Cerebellar cortex (tissue), 1 donor: ENCODE results near the gene SLC38A10.
A peak's percentile ranks its signal among the peaks of the same experiment; 100 is the strongest.
"Not testable (repeated sequence)": the region's sequence is repeated elsewhere in the genome, so short reads cannot be mapped to it uniquely, and the experiment has no call there.

Experiments
- DNase-seq: peaks from one replicate; pipeline ENCODE4 v3.0.0-alpha.2; 2015; ENCODE audit warnings: low spot score

Gene SLC38A10

DNA sequence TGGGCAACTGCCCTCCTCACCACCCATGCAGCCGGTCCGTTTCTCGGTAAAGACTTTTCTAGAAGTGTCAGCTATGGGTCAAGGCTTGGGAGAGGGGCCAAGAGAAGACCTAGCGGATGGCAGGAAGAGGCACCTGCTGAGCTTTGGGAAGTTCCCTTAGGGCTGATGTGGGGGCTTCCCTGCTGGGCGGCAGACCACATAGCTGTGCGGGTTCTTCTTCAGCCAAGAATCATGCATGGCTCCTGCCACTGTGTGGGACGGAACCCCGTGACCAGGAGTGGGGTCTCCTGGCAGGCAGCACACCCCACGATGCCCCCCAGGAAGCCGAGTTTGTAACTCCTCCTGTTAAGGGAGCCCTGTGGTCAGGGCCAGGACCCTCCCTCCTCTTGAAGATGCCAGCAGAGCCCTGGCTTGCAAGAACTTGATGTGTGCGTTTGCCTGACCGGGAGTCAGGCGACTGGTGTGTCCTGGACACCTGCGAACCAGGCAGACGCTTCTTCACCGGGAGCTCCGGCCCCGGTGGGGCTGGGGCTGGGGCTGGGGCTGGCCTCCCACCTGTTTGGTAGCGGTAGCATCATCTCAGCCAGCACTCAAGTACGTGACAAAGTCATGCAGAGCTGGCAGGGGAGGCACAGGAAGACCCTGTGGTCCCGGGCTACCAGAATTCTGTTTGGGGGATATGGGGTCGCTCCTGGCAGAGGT is 17.7 kb upstream of the SLC38A10 start:
- DNase-seq: no peak

DNA sequence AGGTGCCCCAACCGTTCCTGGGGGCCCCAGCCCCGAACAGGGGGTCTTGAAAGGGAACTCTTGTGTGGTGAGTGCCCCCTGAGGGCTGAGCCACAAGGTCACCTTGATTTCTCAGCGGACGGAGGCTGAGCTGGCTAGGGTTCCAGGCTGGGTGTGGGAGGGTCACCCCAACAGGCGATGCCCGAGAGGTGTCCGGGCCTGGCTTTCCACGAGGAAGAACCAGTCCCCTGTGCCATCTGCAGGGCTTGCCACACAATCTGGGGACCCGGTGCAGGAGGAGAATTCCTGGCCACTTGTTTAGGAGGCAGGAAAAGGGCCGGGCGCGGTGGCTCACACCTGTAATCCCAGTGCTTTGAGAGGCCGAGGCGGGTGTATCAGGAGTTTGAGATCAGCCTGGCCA is 16.8 kb upstream of the SLC38A10 start:
- DNase-seq: no peak

DNA sequence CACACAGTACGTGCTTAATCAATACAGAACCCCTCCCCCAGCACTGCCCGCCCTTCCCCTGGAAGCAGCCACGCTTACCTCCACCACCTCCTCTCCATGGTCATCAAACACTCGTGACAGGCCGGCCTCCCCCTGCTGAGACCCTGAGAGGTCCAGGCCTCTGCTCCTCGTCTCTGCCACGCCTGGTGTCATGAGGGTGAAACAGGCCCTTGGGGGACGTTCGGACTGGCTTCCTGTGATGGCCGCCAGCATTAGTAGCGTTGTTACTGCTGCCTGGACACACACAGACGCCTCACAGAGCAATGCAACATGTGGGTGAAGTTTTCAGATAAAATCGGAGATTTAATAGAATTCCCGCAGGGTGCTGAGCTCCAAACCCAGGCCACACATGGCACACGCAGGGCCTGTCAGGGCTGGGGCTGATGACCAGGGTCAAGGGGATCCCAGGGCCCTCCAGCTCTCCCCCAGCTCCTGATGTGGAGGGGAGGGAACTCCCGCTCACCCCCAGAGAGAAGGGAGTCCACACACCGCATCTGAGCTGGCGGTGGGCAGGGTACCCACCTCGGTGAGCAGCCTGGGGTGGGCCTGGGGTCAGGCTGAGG is 15.9 kb upstream of the SLC38A10 start:
- DNase-seq: no peak

DNA sequence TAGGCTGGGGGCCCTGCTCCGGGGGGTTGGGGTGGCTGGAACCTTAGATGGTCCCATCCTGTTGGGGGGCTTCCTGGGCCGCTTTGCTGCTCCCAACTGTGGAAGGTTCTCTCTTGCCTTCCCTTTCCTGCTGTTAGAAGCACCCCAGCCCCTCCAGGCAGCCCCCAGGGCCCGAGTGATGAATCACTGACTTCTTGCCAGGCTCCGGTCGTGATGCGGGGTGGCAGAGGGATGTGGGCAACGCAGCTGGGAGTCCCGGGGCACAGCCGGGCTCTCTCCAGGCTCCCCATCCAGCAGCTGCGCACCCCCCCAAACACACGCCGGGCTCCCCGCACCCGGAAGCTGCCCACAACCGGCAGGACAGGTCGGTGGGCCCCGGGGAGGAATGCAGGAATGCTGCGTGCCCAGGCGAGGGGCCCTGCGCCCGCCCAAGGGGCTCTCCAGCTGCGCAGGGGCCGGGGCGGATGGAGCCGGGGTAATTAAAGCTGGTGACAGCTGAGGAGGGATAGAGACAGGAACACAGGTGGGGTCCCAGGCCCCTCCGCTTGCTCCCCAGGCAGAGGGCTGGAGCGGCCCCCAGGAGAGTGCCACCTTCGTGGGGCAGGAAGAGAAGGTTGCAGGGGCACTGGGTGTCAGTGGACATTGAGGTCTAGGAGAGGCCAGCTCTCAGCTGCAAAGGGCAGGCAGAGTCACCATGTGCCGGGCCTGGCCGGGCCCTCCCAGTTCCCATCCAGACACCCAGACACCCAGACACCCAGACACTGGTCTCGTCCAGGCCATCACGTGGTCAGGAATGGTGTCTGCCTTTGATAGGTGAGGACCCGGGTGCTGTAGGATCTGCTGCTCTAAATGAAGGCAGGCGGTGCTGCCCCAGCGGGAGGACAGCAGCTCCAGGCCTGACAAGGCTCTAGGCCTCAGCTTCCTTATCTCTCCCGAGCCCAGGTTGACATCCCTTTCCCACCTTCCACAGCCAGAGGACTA is 15.0 kb upstream of the SLC38A10 start:
- no peak for DNase-seq

DNA sequence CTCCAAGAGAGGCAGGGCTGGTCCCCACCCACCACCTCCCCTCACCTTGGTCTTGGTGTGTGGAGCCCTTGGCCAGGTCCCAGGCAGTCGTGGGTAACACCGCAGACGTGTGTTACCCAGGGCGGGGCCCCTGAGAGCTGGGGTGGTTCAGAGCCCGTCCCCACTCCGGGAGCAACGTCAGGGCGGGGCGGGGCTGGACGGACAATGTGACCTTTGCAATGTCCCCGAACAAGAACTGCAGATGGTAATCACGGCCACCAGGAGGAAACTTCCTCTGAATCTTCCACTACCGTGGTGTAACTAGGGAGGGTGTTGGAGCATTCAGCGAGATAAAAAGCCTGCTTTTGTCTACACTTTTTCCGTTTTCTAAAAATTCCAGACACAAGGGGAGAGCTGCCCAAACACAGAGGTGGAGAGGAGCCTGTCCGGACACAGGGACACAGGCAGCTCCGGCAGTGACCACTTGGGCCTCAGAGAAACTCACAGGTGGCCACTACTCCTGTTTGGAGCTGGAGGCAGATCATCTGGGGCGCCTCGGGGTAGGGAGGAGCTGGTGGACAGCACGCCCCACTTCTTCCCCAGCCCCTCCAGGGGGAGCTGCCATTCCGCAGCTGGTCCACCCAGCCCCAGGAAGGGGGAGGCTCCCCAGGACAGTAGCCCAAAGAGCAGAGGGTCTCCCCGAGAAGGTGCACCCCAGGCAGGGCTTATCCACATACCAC is 14.2 kb upstream of the SLC38A10 start:
- peak; percentile 67 for DNase-seq

DNA sequence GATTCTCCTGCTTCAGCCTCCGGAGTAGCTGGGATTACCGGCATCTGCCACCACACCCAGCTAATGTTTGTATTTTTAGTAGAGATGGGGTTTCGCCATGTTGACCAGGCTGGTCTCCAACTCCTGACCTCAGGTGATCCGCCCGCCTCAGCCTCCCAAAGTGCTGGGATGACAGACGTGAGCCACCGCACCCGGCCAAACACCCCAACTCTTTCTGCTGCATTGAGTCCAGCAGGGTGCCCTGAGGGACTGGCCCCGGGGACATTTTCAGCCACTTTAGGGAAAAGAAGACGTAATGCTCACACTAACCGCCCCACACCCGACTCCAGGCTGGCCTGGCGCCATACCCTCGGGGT is 13.7 kb upstream of the SLC38A10 start:
- not testable (repeated sequence) for DNase-seq

DNA sequence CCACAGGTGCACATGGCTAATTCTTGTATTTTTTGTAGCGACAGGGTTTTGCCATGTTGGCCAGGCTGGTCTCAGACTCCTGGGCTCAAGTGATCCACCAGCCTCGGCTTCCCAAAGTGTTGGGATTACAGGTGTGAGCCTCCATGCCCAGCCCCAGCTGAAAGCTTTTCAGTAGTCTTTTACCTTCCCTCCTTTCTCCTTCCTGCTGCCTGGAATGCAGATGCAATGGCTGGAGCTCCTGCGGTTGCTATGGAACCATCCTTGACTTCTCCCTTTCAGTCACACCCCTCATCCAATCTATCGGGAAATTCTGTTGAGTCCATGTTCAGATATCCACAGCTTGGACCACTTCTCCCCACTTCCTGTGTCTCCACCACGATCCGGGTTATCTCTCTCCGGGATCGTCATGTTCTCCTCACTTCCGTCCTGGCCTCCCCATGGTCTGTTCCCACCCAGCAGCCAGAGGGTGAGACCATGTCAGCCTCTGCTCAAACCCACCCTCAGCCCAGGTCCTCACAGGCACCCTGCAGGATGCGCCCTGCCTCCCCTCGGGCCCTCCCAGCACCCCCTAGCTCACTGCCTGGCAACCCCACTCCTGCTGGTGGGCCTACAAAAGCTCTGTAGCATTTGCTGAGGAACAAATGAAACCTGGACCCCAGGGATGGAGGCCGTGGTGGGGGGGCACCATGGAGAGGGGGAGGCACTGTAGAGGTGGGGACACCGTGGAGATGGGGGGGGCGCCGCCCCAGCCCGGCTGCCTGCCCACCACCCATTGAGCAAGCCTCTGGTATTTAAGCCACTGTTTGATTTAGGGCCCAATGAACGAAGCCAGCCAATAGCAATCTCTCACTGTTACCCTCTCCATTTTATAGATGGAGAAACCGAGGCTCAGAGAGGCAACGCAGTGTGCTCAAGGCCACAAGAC is 12.8 kb upstream of the SLC38A10 start:
- no peak for DNase-seq

DNA sequence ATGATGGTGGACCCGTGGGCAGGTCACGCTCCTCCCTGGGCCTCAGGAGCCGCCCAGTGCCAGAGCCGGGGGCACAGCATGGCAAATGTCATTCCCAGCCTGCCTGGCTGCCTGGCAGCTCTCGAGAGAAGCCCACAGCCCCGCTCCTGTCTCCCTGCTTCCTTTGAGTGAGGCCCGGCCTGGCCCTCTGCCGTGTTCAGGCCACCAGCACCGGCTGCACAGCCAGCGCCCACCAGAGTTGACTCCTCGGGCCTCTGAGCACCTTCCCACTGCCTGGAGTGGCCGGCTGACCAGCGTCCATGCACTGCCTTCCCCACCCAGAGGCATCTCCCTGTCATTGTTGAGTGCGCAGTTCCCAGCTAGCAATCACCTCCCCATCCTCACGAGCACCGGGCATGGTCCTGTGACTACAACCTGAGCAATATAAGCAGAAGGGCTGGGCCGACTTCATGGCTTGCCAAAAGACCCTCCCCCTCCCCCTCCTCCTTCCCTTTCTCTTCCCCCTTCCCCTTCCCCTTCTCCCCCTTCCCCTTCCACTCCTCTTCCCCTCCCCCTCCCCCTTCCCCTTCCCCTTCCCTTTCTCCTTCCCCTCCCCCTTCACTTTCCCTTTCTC is 11.9 kb upstream of the SLC38A10 start:
- DNase-seq: no peak

DNA sequence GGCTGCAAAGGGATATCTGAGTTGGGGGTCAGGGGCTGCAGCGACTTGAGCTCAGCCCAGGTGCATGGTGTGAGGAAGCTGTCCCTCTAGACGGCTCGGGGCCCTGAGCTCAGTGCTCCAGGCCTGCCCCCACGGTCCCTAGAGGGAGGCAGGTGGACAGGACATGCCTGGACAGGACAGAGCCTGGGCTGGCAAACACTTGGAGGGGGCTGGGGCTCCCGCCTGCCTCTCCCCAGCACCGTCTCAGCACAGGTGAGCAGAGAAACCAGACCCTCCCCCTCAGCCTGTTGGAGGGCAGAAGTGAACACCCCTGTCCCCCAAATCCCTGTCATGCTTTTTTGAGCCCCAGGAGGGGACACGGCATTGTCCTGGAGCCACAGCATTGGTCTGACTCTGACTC is 11.4 kb upstream of the SLC38A10 start:
- no peak for DNase-seq

DNA sequence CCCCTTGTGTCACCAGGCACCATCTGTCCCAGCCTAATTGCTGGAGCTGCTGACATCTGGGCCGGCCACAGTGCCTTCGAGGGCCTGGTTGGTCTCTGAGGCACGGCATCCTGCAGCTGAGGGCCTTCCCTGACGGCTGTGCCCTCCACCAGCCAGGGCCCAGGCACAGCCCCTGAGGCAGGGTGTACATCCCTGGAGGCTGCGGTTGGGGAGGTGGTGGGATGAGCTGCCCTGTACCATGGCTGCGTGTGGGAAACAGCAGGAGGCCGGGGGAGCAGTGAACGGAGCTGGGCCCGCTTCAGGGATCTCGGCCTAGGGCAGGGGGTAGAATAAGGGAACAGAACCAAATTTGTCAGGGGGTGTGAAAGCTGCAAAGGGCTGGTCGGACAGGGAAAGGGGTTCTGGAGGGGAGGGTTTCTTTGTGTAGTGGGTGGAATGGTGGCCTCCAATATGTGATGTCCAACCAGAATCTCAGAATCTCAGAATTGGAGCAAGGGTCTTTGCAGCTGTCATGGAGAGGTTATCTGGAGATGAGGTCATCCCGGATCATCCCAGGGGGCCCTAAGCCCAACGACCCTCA is 10.0 kb upstream of the SLC38A10 start:
- DNase-seq: no peak

DNA sequence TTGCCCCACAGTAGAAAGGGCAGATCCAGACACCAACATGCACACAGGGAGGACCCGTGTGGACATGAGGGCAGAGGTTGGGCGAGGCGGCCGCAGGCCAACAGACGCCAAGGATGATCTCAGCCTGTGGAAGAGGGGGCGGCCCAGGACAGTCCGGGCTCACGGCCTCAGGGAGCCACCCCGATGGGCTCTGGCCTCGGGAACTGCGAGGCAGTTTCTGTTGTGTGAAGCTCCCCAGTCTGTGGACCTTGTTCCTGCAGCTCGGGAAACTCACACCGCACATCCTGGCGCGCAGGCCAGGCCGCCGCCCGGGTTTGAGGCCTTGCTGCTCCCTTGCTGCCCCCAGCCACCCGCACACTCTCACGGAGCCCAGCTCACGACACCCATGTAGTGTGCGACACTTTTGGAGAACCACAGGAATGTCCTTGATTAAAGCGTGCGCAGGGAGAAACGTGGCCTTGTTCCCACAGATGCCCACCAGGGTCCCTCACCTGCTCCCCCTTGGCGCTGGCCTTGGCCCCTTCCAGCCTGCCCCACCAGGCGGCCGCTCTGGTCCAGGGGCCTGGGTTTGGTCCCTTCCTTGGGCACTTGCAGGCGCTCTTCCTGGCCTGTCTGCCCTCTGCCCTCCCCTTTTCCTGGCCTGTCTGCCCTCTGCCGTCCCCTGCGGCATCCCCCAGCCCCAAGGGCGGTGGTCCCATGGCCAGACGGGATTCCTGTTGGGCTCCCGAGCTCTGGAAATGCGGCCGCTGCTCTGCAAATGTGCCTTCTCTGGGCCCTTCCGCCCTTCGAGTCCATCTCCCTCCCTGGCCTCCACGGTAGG is 9.3 kb upstream of the SLC38A10 start:
- DNase-seq: no peak

DNA sequence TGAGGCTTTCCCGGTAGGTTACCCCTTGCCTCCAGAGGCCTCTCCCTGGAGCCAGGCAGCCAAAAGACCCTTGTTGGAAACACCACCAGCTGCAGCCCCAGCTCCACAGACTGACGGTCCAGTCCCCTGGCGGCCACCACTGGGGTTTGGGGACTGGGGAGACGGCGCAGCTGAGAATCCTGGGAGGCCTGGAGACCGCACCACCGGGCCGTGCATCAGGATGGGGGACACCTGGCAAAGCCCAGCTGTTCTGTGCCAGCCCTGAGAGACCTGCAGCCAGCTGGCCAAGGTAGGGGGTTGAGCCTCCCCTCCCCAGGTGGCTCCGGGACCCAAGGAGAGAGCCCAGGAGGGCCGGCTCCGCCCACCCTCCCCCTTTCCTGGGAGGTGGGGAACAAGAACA is 8.3 kb upstream of the SLC38A10 start:
- DNase-seq: no peak

DNA sequence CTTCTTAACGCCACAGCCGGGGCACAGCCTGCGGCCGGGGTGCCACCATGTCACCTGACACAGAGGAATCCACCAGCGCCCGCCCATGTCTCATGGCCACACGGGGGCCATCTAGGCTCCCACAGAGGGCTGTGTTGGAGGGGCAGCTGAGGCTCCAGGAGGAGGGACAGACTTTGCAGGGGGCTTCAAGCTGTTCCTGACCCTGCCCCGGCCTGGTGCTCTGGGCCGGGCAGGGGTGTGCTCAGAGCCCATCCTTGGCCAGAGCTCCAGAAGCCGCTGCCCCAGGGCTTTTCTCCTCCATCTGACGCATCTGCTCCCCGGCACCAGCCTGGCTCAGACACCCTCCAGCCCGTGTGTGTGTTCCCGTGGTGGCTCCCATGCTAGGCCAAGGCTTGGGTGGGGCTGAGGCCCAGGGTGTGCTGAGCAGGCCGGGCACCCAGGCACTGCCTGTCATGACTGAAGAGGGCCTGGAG is 7.8 kb upstream of the SLC38A10 start:
- peak; percentile 22 for DNase-seq

DNA sequence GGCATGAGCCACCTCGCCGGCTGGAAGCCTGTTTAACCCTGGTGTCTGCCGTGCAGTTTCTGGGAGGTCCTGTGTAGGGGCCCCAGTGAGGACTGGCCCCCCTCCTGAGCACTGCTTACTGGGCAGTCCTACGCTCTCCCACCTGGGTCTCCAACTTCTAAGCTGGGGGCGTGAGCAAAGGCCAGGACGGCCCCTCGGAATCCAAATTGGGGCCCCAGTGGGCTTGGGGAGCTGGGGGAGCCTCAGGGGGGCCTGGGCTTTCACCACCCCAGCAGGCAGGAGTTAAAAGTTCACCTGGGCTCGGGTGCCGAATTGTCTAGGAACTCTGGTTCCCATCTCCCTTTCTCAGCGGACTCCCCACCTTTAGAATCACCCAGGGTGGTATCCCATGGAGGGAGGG is 7.2 kb upstream of the SLC38A10 start:
- DNase-seq: no peak

DNA sequence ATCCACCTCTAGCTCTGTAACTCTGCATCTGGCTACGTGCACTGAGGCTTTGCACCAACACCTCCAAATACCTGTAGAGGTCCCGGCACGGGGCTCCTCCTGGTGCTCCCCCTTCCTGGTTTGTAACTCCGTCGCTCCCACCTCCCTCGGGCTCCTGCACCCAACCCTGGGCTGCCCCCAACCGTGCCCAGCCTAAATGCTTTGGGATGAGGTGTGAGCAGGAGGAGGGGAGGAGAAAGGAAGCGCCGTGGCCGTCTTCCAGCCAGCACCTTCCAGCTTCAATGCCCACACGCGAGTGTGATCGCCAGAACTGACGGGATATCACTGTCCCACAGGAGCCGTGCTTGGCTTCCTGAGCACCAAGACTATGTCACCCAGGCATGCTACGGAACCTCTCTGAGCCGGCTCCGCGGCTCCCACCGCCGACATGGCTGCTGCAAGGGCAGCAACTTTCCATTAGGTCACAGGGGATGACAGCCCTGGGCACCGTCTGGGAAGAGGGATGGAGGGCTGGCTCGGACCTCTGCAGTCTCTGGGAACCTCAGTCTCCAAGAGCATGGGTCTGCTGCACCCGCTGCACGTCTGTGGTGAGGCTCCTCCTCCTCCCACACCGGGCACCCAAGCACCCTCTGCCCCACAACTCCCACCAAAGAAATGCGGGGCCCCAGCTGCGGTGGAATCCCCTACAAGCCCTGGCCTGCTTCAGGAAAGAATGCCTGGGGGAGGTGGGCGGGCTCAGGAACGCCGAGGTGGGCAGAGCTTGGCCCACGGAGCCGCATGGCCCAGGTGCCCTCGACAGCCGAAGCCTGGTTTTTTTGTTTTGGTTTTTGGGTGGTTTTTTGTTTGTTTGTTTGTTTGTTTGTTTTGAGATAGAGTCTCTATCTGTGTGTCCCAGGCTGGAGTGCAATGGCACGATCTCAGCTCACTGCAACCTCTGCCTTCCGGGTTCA is 6.4 kb upstream of the SLC38A10 start:
- no peak for DNase-seq

DNA sequence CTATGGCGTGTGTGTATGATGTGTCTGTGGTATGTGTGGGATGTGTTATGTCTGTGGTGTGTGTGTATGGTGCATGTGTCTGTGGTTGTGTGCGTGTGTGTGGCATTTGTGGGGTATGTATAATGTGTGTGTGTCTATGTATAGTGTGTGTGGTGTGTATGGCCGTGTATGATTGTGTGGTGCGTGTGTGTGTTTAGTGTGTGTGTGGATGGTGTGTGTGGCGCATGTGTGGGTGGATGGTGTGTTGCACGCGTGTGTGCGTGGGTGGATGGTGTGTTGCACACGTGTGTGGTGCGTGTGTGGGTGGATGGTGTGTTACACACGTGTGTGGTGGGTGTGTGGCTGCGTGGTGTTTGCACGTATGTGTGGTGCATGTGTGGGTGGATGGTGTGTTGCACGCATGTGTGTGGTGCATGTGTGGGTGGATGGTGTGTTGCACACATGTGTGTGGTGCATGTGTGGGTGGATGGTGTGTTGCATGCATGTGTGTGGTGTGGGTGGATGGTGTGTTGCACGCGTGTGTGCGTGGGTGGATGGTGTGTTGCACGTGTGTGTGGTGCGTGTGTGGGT is 5.6 kb upstream of the SLC38A10 start:
- no peak for DNase-seq

DNA sequence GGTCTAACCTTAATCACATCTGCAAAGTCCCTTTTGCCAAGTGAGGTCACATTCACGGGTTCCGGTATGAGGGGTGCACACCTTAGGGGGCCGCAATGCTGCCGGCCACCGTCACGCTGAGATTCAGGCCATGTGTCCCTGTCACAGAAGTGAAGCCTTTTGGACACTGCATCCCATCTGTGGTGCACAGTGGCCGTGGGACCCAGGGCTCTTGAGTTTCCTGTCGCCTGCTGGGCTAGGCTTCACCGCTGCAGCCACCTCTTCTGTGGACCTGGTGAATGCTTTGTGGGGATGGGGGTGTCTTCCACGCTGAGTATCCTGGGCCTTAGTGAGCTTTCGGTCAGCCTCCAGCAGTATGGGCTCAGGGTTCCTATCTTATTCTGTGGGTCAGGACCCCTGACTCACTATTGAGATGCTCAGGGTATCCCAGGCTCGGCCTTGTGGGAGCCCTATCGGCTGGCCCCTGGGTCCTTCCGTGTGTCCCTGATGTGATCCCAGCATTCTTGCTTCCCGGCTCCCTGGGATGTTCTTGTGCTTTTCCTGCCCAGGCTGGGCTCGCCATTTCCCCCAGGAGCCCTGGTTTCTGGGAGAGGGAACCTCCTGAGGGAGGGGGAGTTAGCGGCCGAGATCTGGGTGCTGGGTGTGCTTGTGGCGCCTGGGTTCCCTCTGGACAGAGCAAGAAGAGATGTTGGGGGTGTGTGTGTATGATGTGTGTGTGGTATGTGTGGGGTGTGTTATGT is 4.9 kb upstream of the SLC38A10 start:
- DNase-seq: no peak
